Osteoblast (primary cell): ENCODE data around the gene RUNX3. TPM values are rescaled to one million over a fixed set of nuclear protein-coding genes. Genes with fewer than 3 reads are reported as not detected.

Source experiments
- DNase-seq: peaks from one replicate; pipeline ENCODE4 v3.0.0; 2011; ENCODE audit warnings: low spot score, mixed read lengths; ENCODE audit not compliant: insufficient read length; ENCODE audit errors: missing footprints
- H2AFZ ChIP-seq: 2 replicates; pipeline ENCODE4 v1.6.0; 2011; ENCODE audit warnings: mild to moderate bottlenecking, low read length
- H3K27ac ChIP-seq: 2 replicates; pipeline ENCODE4 v1.5.1; 2011; ENCODE audit warnings: mild to moderate bottlenecking, low read depth, low read length, moderate library complexity
- H3K27me3 ChIP-seq: 2 replicates; pipeline ENCODE4 v1.6.0; 2012; ENCODE audit warnings: mild to moderate bottlenecking, control low read depth, inconsistent platforms, low read length, moderate library complexity; ENCODE audit not compliant: insufficient read depth
- H3K36me3 ChIP-seq: 2 replicates; pipeline ENCODE4 v1.5.1; 2011; ENCODE audit warnings: mild to moderate bottlenecking, low read length, control low read depth, moderate library complexity; ENCODE audit not compliant: insufficient read depth
- H3K4me1 ChIP-seq: 2 replicates; pipeline ENCODE4 v1.5.1; 2011; ENCODE audit warnings: mild to moderate bottlenecking, low read length, control low read depth, moderate library complexity; ENCODE audit not compliant: insufficient read depth
- H3K4me2 ChIP-seq: 2 replicates; pipeline ENCODE4 v1.6.0; 2011; ENCODE audit warnings: mild to moderate bottlenecking, low read length; ENCODE audit not compliant: insufficient read depth
- H3K4me3 ChIP-seq: fragments of 200-600 bp; sonication (generic); 3 replicates; pipeline ENCODE4 v1.5.1; 2012; ENCODE audit warnings: mild to moderate bottlenecking, low read length, inconsistent platforms; ENCODE audit not compliant: insufficient read depth
- H3K79me2 ChIP-seq: 2 replicates; pipeline ENCODE4 v1.6.0; 2012; ENCODE audit warnings: mild to moderate bottlenecking, low read length, control low read depth, inconsistent platforms; ENCODE audit not compliant: insufficient read depth
- H3K9me3 ChIP-seq: 2 replicates; pipeline ENCODE4 v1.5.1; 2011; ENCODE audit warnings: low read depth, low read length, control low read depth
- H4K20me1 ChIP-seq: 2 replicates; pipeline ENCODE4 v1.6.0; 2012; ENCODE audit warnings: mild to moderate bottlenecking, low read length, control low read depth; ENCODE audit not compliant: insufficient read depth
- total RNA-seq: library from RNA; depleted of rRNA; stranded (reverse); fragments of >200 nt; gene quantifications from 2 replicates; pipeline ENCODE4 v1.2.3, GENCODE V29; 2012
- TF ChIP-seq, protein P1 (sequence below): IDR thresholded peaks from 2 replicates; pipeline ENCODE4 v1.5.1; 2011; ENCODE audit warnings: mild to moderate bottlenecking, low read depth, low read length, moderate library complexity; ENCODE audit errors: extremely low read depth

RUNX3 gene
- total RNA-seq, 1 donor, result 3.6 TPM

DNA sequence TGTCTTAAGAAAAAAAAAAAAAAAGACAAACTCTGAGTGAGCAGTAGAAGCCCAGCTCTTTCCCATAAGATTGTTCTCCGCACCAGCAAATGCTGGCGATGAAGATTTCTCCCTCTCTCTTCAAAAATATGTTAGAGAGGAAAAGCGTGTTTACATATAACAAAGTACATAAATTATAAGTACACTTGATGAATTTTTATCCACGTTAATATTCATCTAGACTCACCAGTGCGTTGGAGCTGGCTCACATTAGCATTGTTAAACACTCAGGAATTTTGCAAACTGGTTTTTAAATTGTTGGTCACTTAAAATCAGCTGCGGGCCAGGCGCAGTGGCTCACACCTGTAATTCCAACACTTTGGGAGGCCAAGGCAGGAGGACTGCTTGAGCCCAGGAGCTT, 56.0 kb downstream of the RUNX3 start:
- DNase-seq, result no peak
- no peaks in the 10 kb centered on the region for H3K79me2 ChIP-seq
- H3K9me3 ChIP-seq, result no peaks in the 10 kb centered on the region
- peaks cover 4% of the 10 kb centered on the region for H3K27me3 ChIP-seq
- TF ChIP-seq, protein P1, sequence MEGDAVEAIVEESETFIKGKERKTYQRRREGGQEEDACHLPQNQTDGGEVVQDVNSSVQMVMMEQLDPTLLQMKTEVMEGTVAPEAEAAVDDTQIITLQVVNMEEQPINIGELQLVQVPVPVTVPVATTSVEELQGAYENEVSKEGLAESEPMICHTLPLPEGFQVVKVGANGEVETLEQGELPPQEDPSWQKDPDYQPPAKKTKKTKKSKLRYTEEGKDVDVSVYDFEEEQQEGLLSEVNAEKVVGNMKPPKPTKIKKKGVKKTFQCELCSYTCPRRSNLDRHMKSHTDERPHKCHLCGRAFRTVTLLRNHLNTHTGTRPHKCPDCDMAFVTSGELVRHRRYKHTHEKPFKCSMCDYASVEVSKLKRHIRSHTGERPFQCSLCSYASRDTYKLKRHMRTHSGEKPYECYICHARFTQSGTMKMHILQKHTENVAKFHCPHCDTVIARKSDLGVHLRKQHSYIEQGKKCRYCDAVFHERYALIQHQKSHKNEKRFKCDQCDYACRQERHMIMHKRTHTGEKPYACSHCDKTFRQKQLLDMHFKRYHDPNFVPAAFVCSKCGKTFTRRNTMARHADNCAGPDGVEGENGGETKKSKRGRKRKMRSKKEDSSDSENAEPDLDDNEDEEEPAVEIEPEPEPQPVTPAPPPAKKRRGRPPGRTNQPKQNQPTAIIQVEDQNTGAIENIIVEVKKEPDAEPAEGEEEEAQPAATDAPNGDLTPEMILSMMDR, result no peak
- H3K4me2 ChIP-seq, result no peak overlapping the region
- peaks cover 8% of the 10 kb centered on the region for H3K4me1 ChIP-seq
- no peaks in the 10 kb centered on the region for H3K36me3 ChIP-seq
- no peaks in the 10 kb centered on the region for H4K20me1 ChIP-seq
- H3K27ac ChIP-seq, result no peak overlapping the region
- no peak overlapping the region for H3K4me3 ChIP-seq
- H2AFZ ChIP-seq, result no peak overlapping the region

DNA sequence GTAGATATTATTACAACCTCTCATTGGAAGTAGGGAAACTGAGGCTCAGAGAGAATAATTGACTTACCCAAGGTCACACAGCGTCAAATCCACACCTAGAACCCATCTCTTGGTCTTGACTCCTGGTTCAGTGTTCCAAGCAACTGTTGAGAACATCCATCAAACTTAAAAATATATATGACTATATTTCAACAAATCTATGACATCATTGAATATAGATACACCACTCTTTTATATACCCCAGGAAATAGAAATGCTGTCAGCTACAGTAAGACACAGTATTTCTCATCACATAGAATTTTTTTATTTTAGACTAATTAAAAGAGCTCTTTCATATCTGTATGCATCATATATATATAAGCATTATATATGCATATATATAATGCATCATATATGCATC, 56.9 kb downstream of the RUNX3 start:
- DNase-seq, result no peak
- peaks cover 4% of the 10 kb centered on the region for H3K27me3 ChIP-seq
- no peaks in the 10 kb centered on the region for H4K20me1 ChIP-seq
- no peaks in the 10 kb centered on the region for H3K4me1 ChIP-seq
- no peaks in the 10 kb centered on the region for H3K9me3 ChIP-seq
- no peak overlapping the region for H3K4me2 ChIP-seq
- no peak overlapping the region for H2AFZ ChIP-seq
- H3K4me3 ChIP-seq, result no peak overlapping the region
- no peak overlapping the region for H3K27ac ChIP-seq
- TF ChIP-seq, protein P1, result no peak
- H3K79me2 ChIP-seq, result no peaks in the 10 kb centered on the region
- no peaks in the 10 kb centered on the region for H3K36me3 ChIP-seq

DNA sequence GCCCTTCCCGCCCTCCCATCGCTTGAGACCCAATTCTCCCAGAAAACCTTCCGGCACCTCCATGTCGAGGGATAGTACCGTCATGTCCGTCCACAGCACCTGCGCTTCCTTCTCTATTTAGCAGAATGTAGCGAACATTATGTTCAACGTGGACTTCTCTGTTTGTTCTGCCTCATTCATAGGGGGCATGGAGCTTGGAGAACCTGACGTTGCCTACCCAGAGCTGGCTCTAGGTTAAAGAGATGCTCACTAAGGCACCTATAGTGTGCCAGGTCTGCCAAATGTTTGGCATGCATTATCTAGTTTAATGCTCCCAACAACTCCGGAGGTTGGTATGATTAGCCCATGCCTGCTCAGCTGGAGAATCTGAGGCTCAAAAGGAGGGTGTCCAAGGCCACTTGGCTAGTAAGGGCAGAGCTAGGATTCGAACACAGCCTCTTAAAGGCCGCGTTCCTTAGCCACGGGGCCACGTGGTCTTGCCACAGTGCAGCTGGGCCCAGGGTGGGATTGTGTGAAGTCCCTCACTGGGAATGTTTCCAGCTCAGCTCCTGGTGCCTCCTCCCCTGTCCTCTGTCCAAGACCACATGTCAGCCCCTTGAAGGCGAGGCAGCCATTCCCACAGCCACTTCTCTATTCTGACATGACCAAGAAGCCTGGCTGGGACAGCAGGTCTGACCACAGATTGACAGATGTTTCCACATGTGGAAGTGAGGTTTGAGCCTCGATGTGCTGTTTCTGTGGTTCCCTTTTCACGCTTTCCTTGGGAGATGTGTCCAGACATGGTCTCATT, 57.8 kb downstream of the RUNX3 start:
- TF ChIP-seq, protein P1, result no peak

DNA sequence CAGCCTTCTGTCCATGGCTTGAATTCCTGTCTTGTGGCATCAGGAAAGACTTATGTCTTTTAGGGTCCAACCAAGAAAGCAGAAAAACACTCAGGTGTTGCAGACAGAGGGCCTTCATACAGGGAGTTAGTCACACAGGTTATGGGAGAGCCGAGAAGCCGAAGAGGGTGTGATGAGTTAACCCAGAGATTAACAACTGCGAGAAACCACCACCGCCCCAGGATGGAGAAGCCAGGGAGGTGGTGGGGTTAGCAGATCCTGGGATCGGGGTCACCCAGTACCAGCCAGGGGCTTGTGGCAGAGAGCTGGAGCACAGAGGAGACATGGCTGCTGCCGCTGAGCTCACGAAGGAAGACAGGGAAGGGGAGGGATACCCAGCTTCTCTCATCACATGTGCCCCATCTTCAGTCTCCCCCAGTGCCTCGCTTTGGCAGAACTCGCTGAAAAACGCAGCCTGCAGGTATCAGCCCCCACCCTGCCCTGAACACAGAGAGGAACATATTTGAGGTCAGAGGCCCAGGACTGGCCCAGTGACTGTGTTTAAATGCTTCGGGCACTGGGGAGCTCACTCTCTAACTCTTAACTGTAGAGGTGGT, 58.7 kb downstream of the RUNX3 start:
- DNase-seq, result no peak
- Histone ChIP-seq H4K20me1 (no peaks in the 10 kb centered on the region), H3K36me3 (no peaks in the 10 kb centered on the region), H3K27me3 (peaks cover 4% of the 10 kb centered on the region), H3K4me2 (no peak overlapping the region), H3K27ac (no peak overlapping the region), H3K4me3 (no peak overlapping the region), H3K9me3 (no peaks in the 10 kb centered on the region), H3K4me1 (no peaks in the 10 kb centered on the region), H3K79me2 (no peaks in the 10 kb centered on the region), H2AFZ (no peak overlapping the region)
- TF ChIP-seq, protein P1, result no peak

More for the DNA sequence above, 57.8 kb downstream of the RUNX3 start:
- Histone ChIP-seq H3K27ac (no peak overlapping the region), H3K79me2 (no peaks in the 10 kb centered on the region), H3K36me3 (no peaks in the 10 kb centered on the region), H3K4me3 (no peak overlapping the region), H2AFZ (no peak overlapping the region), H3K27me3 (peaks cover 4% of the 10 kb centered on the region), H4K20me1 (no peaks in the 10 kb centered on the region), H3K9me3 (no peaks in the 10 kb centered on the region), H3K4me1 (no peaks in the 10 kb centered on the region), H3K4me2 (no peak overlapping the region)
- no peak for DNase-seq
